OCI-LY3 (cell line): Measurements from ENCODE around the gene AFP.

Experiments used
- H2AFZ ChIP-seq: fragments of 200-600, 300-600 bp; shearing (Covaris generic); 2 replicates; pipeline ENCODE4 v1.6.0; 2014; ENCODE audit warnings: antibody characterized with exemption, low read depth, low read length
- H3K27ac ChIP-seq: fragments of 200-600, 300-600 bp; sonication (generic); 2 replicates; pipeline ENCODE4 v1.5.1; 2014; ENCODE audit warnings: mild to moderate bottlenecking, low read length, moderate library complexity, mixed read lengths
- H3K27me3 ChIP-seq: fragments of 200-600, 300-600 bp; sonication (generic); 2 replicates; pipeline ENCODE4 v1.6.1; 2014; ENCODE audit warnings: low read depth, low read length, mixed read lengths
- H3K36me3 ChIP-seq: fragments of 200-600, 300-600 bp; sonication (generic); replicated peaks from 2 replicates; pipeline ENCODE3; 2014; ENCODE audit warnings: low read depth, low read length, mixed read lengths
- H3K4me1 ChIP-seq: fragments of 300-600, 200-600 bp; sonication (generic); 2 replicates; pipeline ENCODE4 v1.6.1; 2014; ENCODE audit warnings: low read length, mixed read lengths
- H3K4me2 ChIP-seq: fragments of 200-600, 300-600 bp; sonication (generic); 2 replicates; pipeline ENCODE4 v1.6.1; 2014; ENCODE audit warnings: low read length, mixed read lengths
- H3K4me3 ChIP-seq: fragments of 300-600, 200-600 bp; sonication (generic); 2 replicates; pipeline ENCODE4 v1.5.1; 2014; ENCODE audit warnings: antibody characterized with exemption, mild to moderate bottlenecking, low read length, moderate library complexity
- H3K79me2 ChIP-seq: fragments of 300-600, 200-600 bp; shearing (Covaris generic); 2 replicates; pipeline ENCODE4 v1.6.1; 2014; ENCODE audit warnings: mild to moderate bottlenecking, low read length, mixed read lengths
- H3K9ac ChIP-seq: fragments of 300-600, 200-600 bp; shearing (Covaris generic); 2 replicates; pipeline ENCODE4 v1.6.0; 2014; ENCODE audit warnings: mild to moderate bottlenecking, low read length, moderate library complexity
- H3K9me3 ChIP-seq: fragments of 200-600, 300-600 bp; shearing (Covaris generic); 2 replicates; pipeline ENCODE4 v1.6.1; 2014; ENCODE audit warnings: low read length, mixed read lengths; ENCODE audit not compliant: insufficient read depth
- H4K20me1 ChIP-seq: fragments of 200-600, 300-600 bp; sonication (generic); 2 replicates; pipeline ENCODE4 v1.6.1; 2016; ENCODE audit warnings: low read length, mixed read lengths; ENCODE audit not compliant: insufficient read depth
- EZH2phosphoT487 ChIP-seq: fragments of 200-600 bp; shearing (Covaris generic); IDR thresholded peaks from 2 replicates; pipeline ENCODE4 v1.6.1; 2018; ENCODE audit warnings: antibody characterized with exemption, mixed run types, low read depth
- TF ChIP-seq, protein P1 (sequence below): fragments of 200-600, 300-600 bp; sonication (generic); IDR thresholded peaks from 2 replicates; pipeline ENCODE4 v1.5.1; 2014; ENCODE audit warnings: antibody characterized with exemption, low read length, low read depth

AFP gene

GRCh38 chr4:73410916-73411730 is 24.9 kb upstream of the AFP start:
- Histone ChIP-seq H3K27ac (no peak overlapping the region), H3K9me3 (no peaks in the 10 kb centered on the region), H3K79me2 (no peaks in the 10 kb centered on the region), H3K4me1 (no peaks in the 10 kb centered on the region), H4K20me1 (no peaks in the 10 kb centered on the region), H3K4me2 (no peak overlapping the region), H3K36me3 (no peaks in the 10 kb centered on the region), H2AFZ (no peak overlapping the region), H3K27me3 (no peaks in the 10 kb centered on the region), H3K4me3 (no peak overlapping the region), H3K9ac (no peak overlapping the region)
- TF ChIP-seq, protein P1, sequence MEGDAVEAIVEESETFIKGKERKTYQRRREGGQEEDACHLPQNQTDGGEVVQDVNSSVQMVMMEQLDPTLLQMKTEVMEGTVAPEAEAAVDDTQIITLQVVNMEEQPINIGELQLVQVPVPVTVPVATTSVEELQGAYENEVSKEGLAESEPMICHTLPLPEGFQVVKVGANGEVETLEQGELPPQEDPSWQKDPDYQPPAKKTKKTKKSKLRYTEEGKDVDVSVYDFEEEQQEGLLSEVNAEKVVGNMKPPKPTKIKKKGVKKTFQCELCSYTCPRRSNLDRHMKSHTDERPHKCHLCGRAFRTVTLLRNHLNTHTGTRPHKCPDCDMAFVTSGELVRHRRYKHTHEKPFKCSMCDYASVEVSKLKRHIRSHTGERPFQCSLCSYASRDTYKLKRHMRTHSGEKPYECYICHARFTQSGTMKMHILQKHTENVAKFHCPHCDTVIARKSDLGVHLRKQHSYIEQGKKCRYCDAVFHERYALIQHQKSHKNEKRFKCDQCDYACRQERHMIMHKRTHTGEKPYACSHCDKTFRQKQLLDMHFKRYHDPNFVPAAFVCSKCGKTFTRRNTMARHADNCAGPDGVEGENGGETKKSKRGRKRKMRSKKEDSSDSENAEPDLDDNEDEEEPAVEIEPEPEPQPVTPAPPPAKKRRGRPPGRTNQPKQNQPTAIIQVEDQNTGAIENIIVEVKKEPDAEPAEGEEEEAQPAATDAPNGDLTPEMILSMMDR = no peak
- no peak for TF ChIP-seq EZH2phosphoT487

DNA sequence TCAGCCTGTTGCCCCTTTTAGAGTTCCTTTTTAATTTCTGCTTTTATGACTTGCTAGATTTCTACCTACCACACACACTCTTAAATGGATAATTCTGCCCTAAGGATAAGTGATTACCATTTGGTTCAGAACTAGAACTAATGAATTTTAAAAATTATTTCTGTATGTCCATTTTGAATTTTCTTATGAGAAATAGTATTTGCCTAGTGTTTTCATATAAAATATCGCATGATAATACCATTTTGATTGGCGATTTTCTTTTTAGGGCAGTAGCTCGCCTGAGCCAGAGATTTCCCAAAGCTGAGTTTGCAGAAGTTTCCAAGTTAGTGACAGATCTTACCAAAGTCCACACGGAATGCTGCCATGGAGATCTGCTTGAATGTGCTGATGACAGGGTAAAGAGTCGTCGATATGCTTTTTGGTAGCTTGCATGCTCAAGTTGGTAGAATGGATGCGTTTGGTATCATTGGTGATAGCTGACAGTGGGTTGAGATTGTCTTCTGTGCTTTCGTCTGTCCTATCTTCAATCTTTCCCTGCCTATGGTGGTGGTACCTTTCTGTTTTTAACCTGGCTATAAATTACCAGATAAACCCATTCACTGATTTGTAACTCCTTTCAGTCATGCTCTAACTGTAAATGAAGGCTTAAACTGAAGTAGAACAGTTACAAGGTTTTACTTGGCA is 24.1 kb upstream of the AFP start:
- Histone ChIP-seq H3K9ac (no peak overlapping the region), H3K27me3 (no peaks in the 10 kb centered on the region), H3K36me3 (no peaks in the 10 kb centered on the region), H4K20me1 (no peaks in the 10 kb centered on the region), H3K4me2 (no peak overlapping the region), H3K4me1 (no peaks in the 10 kb centered on the region), H2AFZ (no peak overlapping the region), H3K4me3 (no peak overlapping the region), H3K9me3 (no peaks in the 10 kb centered on the region), H3K27ac (no peak overlapping the region), H3K79me2 (no peaks in the 10 kb centered on the region)
- TF ChIP-seq, protein P1 = no peak
- TF ChIP-seq EZH2phosphoT487 = no peak

DNA sequence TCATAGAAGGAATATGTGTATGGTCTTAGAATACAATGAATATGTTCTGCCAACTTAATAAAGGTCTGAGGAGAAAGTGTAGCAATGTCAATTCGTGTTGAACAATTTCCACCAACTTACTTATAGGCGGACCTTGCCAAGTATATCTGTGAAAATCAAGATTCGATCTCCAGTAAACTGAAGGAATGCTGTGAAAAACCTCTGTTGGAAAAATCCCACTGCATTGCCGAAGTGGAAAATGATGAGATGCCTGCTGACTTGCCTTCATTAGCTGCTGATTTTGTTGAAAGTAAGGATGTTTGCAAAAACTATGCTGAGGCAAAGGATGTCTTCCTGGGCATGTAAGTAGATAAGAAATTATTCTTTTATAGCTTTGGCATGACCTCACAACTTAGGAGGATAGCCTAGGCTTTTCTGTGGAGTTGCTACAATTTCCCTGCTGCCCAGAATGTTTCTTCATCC is 22.7 kb upstream of the AFP start:
- H3K9ac ChIP-seq = no peak overlapping the region
- no peaks in the 10 kb centered on the region for H3K27me3 ChIP-seq
- no peak overlapping the region for H2AFZ ChIP-seq
- H3K4me2 ChIP-seq = no peak overlapping the region
- H3K9me3 ChIP-seq = no peaks in the 10 kb centered on the region
- no peaks in the 10 kb centered on the region for H3K4me1 ChIP-seq
- H3K4me3 ChIP-seq = no peak overlapping the region
- H4K20me1 ChIP-seq = no peaks in the 10 kb centered on the region
- TF ChIP-seq, protein P1 = no peak
- TF ChIP-seq EZH2phosphoT487 = no peak
- no peaks in the 10 kb centered on the region for H3K79me2 ChIP-seq
- no peaks in the 10 kb centered on the region for H3K36me3 ChIP-seq
- H3K27ac ChIP-seq = no peak overlapping the region

GRCh38 chr4:73414936-73415271 is 21.1 kb upstream of the AFP start:
- Histone ChIP-seq H3K79me2 (no peaks in the 10 kb centered on the region), H3K9ac (no peak overlapping the region), H3K4me1 (no peaks in the 10 kb centered on the region), H3K4me3 (no peak overlapping the region), H2AFZ (no peak overlapping the region), H3K36me3 (no peaks in the 10 kb centered on the region), H3K27ac (no peak overlapping the region), H3K27me3 (no peaks in the 10 kb centered on the region), H4K20me1 (no peaks in the 10 kb centered on the region), H3K4me2 (no peak overlapping the region), H3K9me3 (no peaks in the 10 kb centered on the region)
- TF ChIP-seq, protein P1 = no peak
- TF ChIP-seq EZH2phosphoT487 = no peak
